Prostate gland (tissue), 2 donors: ENCODE results near the gene OSBPL9. TPM values are rescaled to one million over a fixed set of nuclear protein-coding genes. Genes with fewer than 3 reads are reported as not detected.

Source experiments
- DNase-seq: peaks from one replicate; pipeline ENCODE4 v3.0.0-alpha.2; 2019; ENCODE audit warnings: low spot score
- H3K27ac ChIP-seq, 2 donors: fragments of 200-600 bp; sonication (generic); 2 replicates each; pipeline ENCODE4 v1.5.1; 2017 to 2019
- H3K27me3 ChIP-seq: fragments of 200-600 bp; sonication (generic); replicated peaks from 2 replicates; pipeline ENCODE4 v1.5.1; 2019; ENCODE audit not compliant: insufficient read depth
- H3K36me3 ChIP-seq, 2 donors: fragments of 200-600 bp; sonication (generic); 1 replicate in 1 of 2; 2 replicates in 1 of 2; pipeline versions ENCODE4 v1.5.1 to v1.8.1; 2017 to 2019
- H3K4me1 ChIP-seq: fragments of 200-600 bp; sonication (generic); replicated peaks from 2 replicates; pipeline ENCODE4 v1.5.1; 2019
- H3K4me3 ChIP-seq, 2 donors: fragments of 200-600 bp; sonication (generic); 2 replicates each; pipeline ENCODE4 v1.5.1; 2017 to 2019
- H3K9me3 ChIP-seq: fragments of 200-600 bp; sonication (generic); 2 replicates; pipeline ENCODE4 v1.5.1; 2017
- CTCF ChIP-seq, 4 experiments: fragments of 200-600 bp in 2 of 4; fragments of 450-650 bp in 2 of 4; sonication (generic) in 2 of 4; IDR thresholded peaks; 1 replicate in 3 of 4; 2 replicates in 1 of 4; pipeline ENCODE4 v1.5.1; 2016 to 2019; ENCODE audit warnings: antibody characterized with exemption in 4 of 4, mild to moderate bottlenecking in 2 of 4, moderate library complexity in 2 of 4
- POLR2A ChIP-seq: fragments of 450-650 bp; IDR thresholded peaks from one replicate; pipeline ENCODE4 v1.6.1; 2016; ENCODE audit warnings: antibody characterized with exemption, mild to moderate bottlenecking
- POLR2AphosphoS5 ChIP-seq: sonication (generic); formaldehyde crosslinking; IDR thresholded peaks from one replicate; pipeline ENCODE4 v1.6.1; 2017; ENCODE audit warnings: antibody characterized with exemption
- WGBS: methylation state at CpG from one replicate; pipeline ENCODE4 v1.1.5; 2018; 5-methylcytosine and 5-hydroxymethylcytosine counted together
- intact Hi-C: fragments of 100-400 bp; cut with DNase I; formaldehyde crosslinking; loops from one replicate; pipeline ENCODE4 v1.14.2; 2022
- total RNA-seq, 2 donors: library from RNA; depleted of rRNA; stranded (reverse); fragments of >200 nt; gene quantifications; one replicate each; pipeline ENCODE4 v1.1.0, GENCODE V29; 2016

The OSBPL9 gene
- total RNA-seq, 2 donors from 2014 or later = 93.6 to 104 TPM

- Histone ChIP-seq H3K27ac (peak overlapping the region; percentile 88 to 89), H3K9me3 (no peaks in the 10 kb centered on the region), H3K27me3 (no peaks in the 10 kb centered on the region), H3K4me1 (no peaks in the 10 kb centered on the region), H3K4me3 (no peak overlapping the region), H3K36me3 (no peaks in the 10 kb centered on the region)
- DNase-seq = no peak
- intact Hi-C loops = no loop called here
- TF ChIP-seq POLR2AphosphoS5 (no peak), CTCF (IDR thresholded peaks at IDR 0.05) (no peak), POLR2A (no peak)
- 76% methylated on average over 1 of the region's 1 CpG for WGBS
Measured at GRCh38 chr1:51618715-51619114, 1.8 kb downstream of the OSBPL9 start.

- Histone ChIP-seq H3K4me1 (no peaks in the 10 kb centered on the region), H3K36me3 (no peaks in the 10 kb centered on the region), H3K9me3 (no peaks in the 10 kb centered on the region), H3K27me3 (no peaks in the 10 kb centered on the region), H3K4me3 (no peak overlapping the region), H3K27ac (peak overlapping the region; percentile 12 to 89)
- intact Hi-C loops = no loop called here
- whole genome bisulfite sequencing = 70% methylated on average over 1 of the region's 1 CpG
- DNase-seq = no peak
- TF ChIP-seq POLR2A = no peak
- TF ChIP-seq POLR2AphosphoS5 = no peak
- TF ChIP-seq CTCF (IDR thresholded peaks at IDR 0.05) = no peak
Measured at GRCh38 chr1:51620470-51620869, 3.6 kb downstream of the OSBPL9 start.

- 91% methylated on average over 7 of the region's 7 CpGs for WGBS
- no peak overlapping the region for H3K4me3 ChIP-seq
- H3K27me3 ChIP-seq = no peaks in the 10 kb centered on the region
- H3K36me3 ChIP-seq = no peaks in the 10 kb centered on the region
- intact Hi-C loops = no loop called here
- no peaks in the 10 kb centered on the region for H3K9me3 ChIP-seq
- DNase-seq = no peak
- TF ChIP-seq POLR2A (no peak), CTCF (IDR thresholded peaks at IDR 0.05) (no peak), POLR2AphosphoS5 (no peak)
- no peaks in the 10 kb centered on the region for H3K4me1 ChIP-seq
- no peak overlapping the region for H3K27ac ChIP-seq
Measured at GRCh38 chr1:51621161-51621560, 4.3 kb downstream of the OSBPL9 start.

- Histone ChIP-seq H3K4me1 (no peaks in the 10 kb centered on the region), H3K4me3 (no peak overlapping the region), H3K36me3 (no peaks in the 10 kb centered on the region), H3K27me3 (no peaks in the 10 kb centered on the region), H3K9me3 (no peaks in the 10 kb centered on the region), H3K27ac (peak overlapping the region in 1 of 2 donors; percentile 47)
- TF ChIP-seq CTCF (IDR thresholded peaks at IDR 0.05) = no peak
- TF ChIP-seq POLR2AphosphoS5 = no peak
- TF ChIP-seq POLR2A = no peak
- intact Hi-C loops = no loop called here
- 83% methylated on average over 2 of the region's 2 CpGs for WGBS
- DNase-seq = no peak
Measured at GRCh38 chr1:51621841-51622454, 5.1 kb downstream of the OSBPL9 start.

DNA sequence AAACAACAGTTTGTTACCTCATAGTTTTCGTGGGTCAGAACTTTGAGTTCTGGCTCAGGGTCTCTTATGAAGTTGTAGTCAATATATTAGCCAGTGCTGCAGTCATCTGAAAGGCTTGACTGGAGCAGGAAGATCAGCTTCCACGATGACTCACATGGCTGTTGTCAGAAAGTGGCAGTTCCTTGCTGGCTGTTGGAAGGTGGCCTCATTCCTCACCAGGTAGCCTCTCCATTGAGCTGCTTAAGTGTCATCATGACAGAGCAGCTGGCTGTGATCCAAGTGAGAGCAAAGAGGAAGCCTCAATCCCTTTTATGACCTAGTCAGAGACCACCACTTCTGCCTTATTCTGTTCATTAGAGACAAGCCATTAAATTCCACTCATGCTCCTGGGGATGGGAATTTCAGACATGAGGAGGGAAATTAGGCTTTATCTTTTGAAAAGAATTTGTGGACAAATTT is 5.6 kb downstream of the OSBPL9 start:
- Histone ChIP-seq H3K4me1 (no peaks in the 10 kb centered on the region), H3K27ac (peak overlapping the region; percentile 7 to 47), H3K27me3 (no peaks in the 10 kb centered on the region), H3K36me3 (no peaks in the 10 kb centered on the region), H3K9me3 (no peaks in the 10 kb centered on the region), H3K4me3 (no peak overlapping the region)
- DNase-seq = no peak
- TF ChIP-seq POLR2AphosphoS5 (peak; percentile 18), POLR2A (no peak), CTCF (IDR thresholded peaks at IDR 0.05) (no peak)
- 45% methylated on average over 2 of the region's 2 CpGs for WGBS
- intact Hi-C loops = no loop called here
